Osteoblast (primary cell): ENCODE data around the gene TSPAN10. TPM values are rescaled to one million over a fixed set of nuclear protein-coding genes. Genes with fewer than 3 reads are reported as not detected.
A peak's percentile ranks its signal among the peaks of the same experiment; 100 is the strongest.

ENCODE experiments used
- DNase-seq: peaks from one replicate; pipeline ENCODE4 v3.0.0; 2011; ENCODE audit warnings: low spot score, mixed read lengths; ENCODE audit not compliant: insufficient read length; ENCODE audit errors: missing footprints
- H2AFZ ChIP-seq: 2 replicates; pipeline ENCODE4 v1.6.0; 2011; ENCODE audit warnings: mild to moderate bottlenecking, low read length
- H3K27ac ChIP-seq: 2 replicates; pipeline ENCODE4 v1.5.1; 2011; ENCODE audit warnings: mild to moderate bottlenecking, low read depth, low read length, moderate library complexity
- H3K27me3 ChIP-seq: 2 replicates; pipeline ENCODE4 v1.6.0; 2012; ENCODE audit warnings: mild to moderate bottlenecking, control low read depth, inconsistent platforms, low read length, moderate library complexity; ENCODE audit not compliant: insufficient read depth
- H3K36me3 ChIP-seq: 2 replicates; pipeline ENCODE4 v1.5.1; 2011; ENCODE audit warnings: mild to moderate bottlenecking, low read length, control low read depth, moderate library complexity; ENCODE audit not compliant: insufficient read depth
- H3K4me1 ChIP-seq: 2 replicates; pipeline ENCODE4 v1.5.1; 2011; ENCODE audit warnings: mild to moderate bottlenecking, low read length, control low read depth, moderate library complexity; ENCODE audit not compliant: insufficient read depth
- H3K4me2 ChIP-seq: 2 replicates; pipeline ENCODE4 v1.6.0; 2011; ENCODE audit warnings: mild to moderate bottlenecking, low read length; ENCODE audit not compliant: insufficient read depth
- H3K4me3 ChIP-seq: fragments of 200-600 bp; sonication (generic); 3 replicates; pipeline ENCODE4 v1.5.1; 2012; ENCODE audit warnings: mild to moderate bottlenecking, low read length, inconsistent platforms; ENCODE audit not compliant: insufficient read depth
- H3K79me2 ChIP-seq: 2 replicates; pipeline ENCODE4 v1.6.0; 2012; ENCODE audit warnings: mild to moderate bottlenecking, low read length, control low read depth, inconsistent platforms; ENCODE audit not compliant: insufficient read depth
- H3K9me3 ChIP-seq: 2 replicates; pipeline ENCODE4 v1.5.1; 2011; ENCODE audit warnings: low read depth, low read length, control low read depth
- H4K20me1 ChIP-seq: 2 replicates; pipeline ENCODE4 v1.6.0; 2012; ENCODE audit warnings: mild to moderate bottlenecking, low read length, control low read depth; ENCODE audit not compliant: insufficient read depth
- CTCF ChIP-seq: IDR thresholded peaks from 2 replicates; pipeline ENCODE4 v1.5.1; 2011; ENCODE audit warnings: mild to moderate bottlenecking, low read depth, low read length, moderate library complexity; ENCODE audit errors: extremely low read depth
- total RNA-seq: library from RNA; depleted of rRNA; stranded (reverse); fragments of >200 nt; gene quantifications from 2 replicates; pipeline ENCODE4 v1.2.3, GENCODE V29; 2012

Gene TSPAN10
- total RNA-seq, 1 donor, result 2.9 TPM

DNA sequence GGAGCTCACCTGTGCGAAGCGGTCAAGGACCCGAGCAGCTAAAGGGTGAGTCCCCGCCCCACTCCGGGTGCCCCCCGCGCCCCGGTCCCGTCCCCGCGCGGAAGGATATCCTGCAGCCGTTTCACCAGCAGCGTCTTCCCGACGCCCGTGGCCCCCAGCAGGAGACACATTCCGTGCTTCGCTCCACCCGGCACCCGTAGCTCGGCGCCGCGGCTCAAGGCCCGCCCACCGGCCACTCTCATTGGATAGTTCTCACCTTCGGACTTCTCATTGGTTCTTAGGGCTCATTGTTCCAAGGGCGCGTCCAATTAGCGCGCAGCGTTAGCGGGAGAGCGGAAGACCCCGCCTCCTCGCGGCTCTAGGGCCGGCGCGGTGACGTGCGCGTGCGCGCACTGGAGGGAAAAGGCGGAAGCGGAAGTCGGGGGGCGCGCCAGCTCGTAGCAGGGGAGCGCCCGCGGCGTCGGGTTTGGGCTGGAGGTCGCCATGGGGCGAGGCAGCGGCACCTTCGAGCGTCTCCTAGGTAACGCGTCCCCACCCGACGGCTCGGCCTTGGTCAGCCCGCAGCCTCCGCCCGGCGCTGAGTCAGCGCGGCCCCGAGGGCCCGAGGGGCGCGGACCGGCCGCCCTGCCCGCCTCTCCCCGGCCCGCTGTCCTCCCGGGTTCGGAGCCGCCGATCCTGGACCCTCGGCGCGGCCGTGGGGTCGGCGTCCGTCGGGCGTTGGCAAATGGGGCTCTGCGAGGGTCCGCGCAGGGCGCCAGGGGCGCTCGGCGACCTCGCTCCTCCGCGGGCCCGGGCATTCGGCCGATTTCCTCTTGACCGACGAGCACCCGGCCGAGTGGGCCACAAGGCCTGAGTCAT is 46.8 kb downstream of the TSPAN10 start, which contains the start of the genes ARL16 and HGS:
Gene ARL16, minus strand, starts transcription at position 214 of the 858 bp plus-strand sequence. Its CDS starts 44 bp downstream, at position 170.
Gene HGS, plus strand, starts transcription at position 428 of the 858 bp plus-strand sequence. Its CDS starts 56 bp downstream, at position 484.
- peak within 1 kb of the TSS; percentile 97 for H3K4me3 ChIP-seq
- no peak for TF ChIP-seq CTCF
- peak; percentile 100 for DNase-seq
- peak within 1 kb of the TSS; percentile 97 for H3K4me2 ChIP-seq
- peaks cover 86% of the 10 kb centered on the region for H3K79me2 ChIP-seq
- H3K27ac ChIP-seq, result peak within 1 kb of the TSS; percentile 91
- peaks cover 23% of the 10 kb centered on the region for H3K4me1 ChIP-seq
- peak within 1 kb of the TSS; percentile 78 for H2AFZ ChIP-seq
- no peaks in the 10 kb centered on the region for H3K27me3 ChIP-seq
- H4K20me1 ChIP-seq, result peaks cover 52% of the 10 kb centered on the region
- no peaks in the 10 kb centered on the region for H3K9me3 ChIP-seq
- peaks cover 40% of the 10 kb centered on the region for H3K36me3 ChIP-seq

- Histone ChIP-seq H3K4me3 (peak overlapping the region; percentile 97), H3K27ac (peak overlapping the region; percentile 91), H3K4me1 (peaks cover 23% of the 10 kb centered on the region), H3K9me3 (no peaks in the 10 kb centered on the region), H3K4me2 (peak overlapping the region; percentile 91), H2AFZ (no peak overlapping the region), H3K79me2 (peaks cover 93% of the 10 kb centered on the region), H3K36me3 (peaks cover 45% of the 10 kb centered on the region), H4K20me1 (peaks cover 59% of the 10 kb centered on the region), H3K27me3 (no peaks in the 10 kb centered on the region)
- DNase-seq, result peak; percentile 99
- no peak for TF ChIP-seq CTCF
These were observed 47.5 kb downstream of the TSPAN10 start for GRCh38 chr17:81684442-81684911.

- Histone ChIP-seq H2AFZ (no peak overlapping the region), H3K79me2 (peaks cover 93% of the 10 kb centered on the region), H3K4me3 (peak overlapping the region; percentile 97), H3K4me2 (peak overlapping the region; percentile 91), H3K4me1 (peaks cover 23% of the 10 kb centered on the region), H3K27ac (peak overlapping the region; percentile 91), H3K9me3 (no peaks in the 10 kb centered on the region), H4K20me1 (peaks cover 65% of the 10 kb centered on the region), H3K27me3 (no peaks in the 10 kb centered on the region), H3K36me3 (peaks cover 51% of the 10 kb centered on the region)
- DNase-seq, result peak; percentile 99
- no peak for TF ChIP-seq CTCF
These were observed 48.1 kb downstream of the TSPAN10 start for GRCh38 chr17:81685108-81685507.

DNA sequence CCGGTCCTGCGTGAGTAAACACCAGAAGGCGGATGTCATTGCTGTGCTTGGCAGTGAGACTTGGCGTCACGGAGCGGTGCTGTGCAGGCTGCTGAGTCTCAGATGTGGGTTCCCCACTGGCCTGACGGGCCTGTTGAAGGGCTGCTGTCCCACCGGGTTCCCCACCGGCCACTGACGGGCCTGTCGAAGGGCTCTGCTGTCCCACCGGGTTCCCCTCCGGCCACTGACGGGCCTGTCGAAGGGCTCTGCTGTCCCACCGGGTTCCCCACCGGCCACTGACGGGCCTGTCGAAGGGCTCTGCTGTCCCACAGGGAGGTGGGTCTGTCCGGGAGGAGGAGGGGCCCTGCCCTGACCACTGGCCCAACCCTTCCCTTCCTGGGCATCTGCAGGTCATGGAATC is 49.6 kb downstream of the TSPAN10 start:
- H2AFZ ChIP-seq, result no peak overlapping the region
- TF ChIP-seq CTCF, result no peak
- peaks cover 62% of the 10 kb centered on the region for H3K36me3 ChIP-seq
- no peaks in the 10 kb centered on the region for H3K27me3 ChIP-seq
- H4K20me1 ChIP-seq, result peaks cover 75% of the 10 kb centered on the region
- no peaks in the 10 kb centered on the region for H3K9me3 ChIP-seq
- H3K4me3 ChIP-seq, result no peak overlapping the region
- H3K4me1 ChIP-seq, result peaks cover 23% of the 10 kb centered on the region
- H3K79me2 ChIP-seq, result peaks cover 96% of the 10 kb centered on the region
- H3K27ac ChIP-seq, result no peak overlapping the region
- DNase-seq, result no peak
- no peak overlapping the region for H3K4me2 ChIP-seq
